Activated T-cell treated with anti-CD3 and anti-CD28 coated beads for 1 hour (primary cell): ENCODE data around the gene STXBP3.

Experiments
- DNase-seq: peaks from one replicate; pipeline ENCODE4 v3.0.0-alpha.2; 2020; ENCODE audit warnings: low read depth

Gene STXBP3

GRCh38 chr1:108808438-108808837 is 62.0 kb downstream of the STXBP3 start:
- no peak for DNase-seq

GRCh38 chr1:108811611-108812010 is 65.1 kb downstream of the STXBP3 start:
- DNase-seq: no peak

- DNase-seq: no peak
These were observed 66.9 kb downstream of the STXBP3 start for GRCh38 chr1:108813326-108813725.

- no peak for DNase-seq
These were observed 68.1 kb downstream of the STXBP3 start for GRCh38 chr1:108814343-108815125.

GRCh38 chr1:108815566-108815965 is 69.1 kb downstream of the STXBP3 start:
- no peak for DNase-seq

GRCh38 chr1:108816049-108816893 is 69.8 kb downstream of the STXBP3 start:
- no peak for DNase-seq

- no peak for DNase-seq
These were observed 70.5 kb downstream of the STXBP3 start for GRCh38 chr1:108817016-108817415.

GRCh38 chr1:108817811-108818210 is 71.3 kb downstream of the STXBP3 start:
- no peak for DNase-seq

- no peak for DNase-seq
These were observed 73.4 kb downstream of the STXBP3 start for GRCh38 chr1:108819878-108820277.

- no peak for DNase-seq
These were observed 77.2 kb downstream of the STXBP3 start for GRCh38 chr1:108823632-108824031.

GRCh38 chr1:108824051-108824450 is 77.6 kb downstream of the STXBP3 start:
- DNase-seq: no peak

- DNase-seq: no peak
These were observed 79.7 kb downstream of the STXBP3 start for GRCh38 chr1:108826081-108826635.

GRCh38 chr1:108828074-108828961 is 81.8 kb downstream of the STXBP3 start:
- peak; percentile 48 for DNase-seq

- no peak for DNase-seq
These were observed 83.0 kb downstream of the STXBP3 start for GRCh38 chr1:108829498-108829916.

- no peak for DNase-seq
These were observed 83.9 kb downstream of the STXBP3 start for GRCh38 chr1:108830119-108831008.

GRCh38 chr1:108831225-108831624 is 84.8 kb downstream of the STXBP3 start:
- no peak for DNase-seq

- DNase-seq: no peak
These were observed 86.5 kb downstream of the STXBP3 start for GRCh38 chr1:108832929-108833328.

GRCh38 chr1:108841703-108842102 is 95.2 kb downstream of the STXBP3 start:
- DNase-seq: no peak

GRCh38 chr1:108842525-108843181 is 96.2 kb downstream of the STXBP3 start:
- no peak for DNase-seq
